Suprapubic skin (tissue), 4 donors: ENCODE results near the gene PDE4D.

Source experiments
- EP300 ChIP-seq: sonication (generic); formaldehyde crosslinking; IDR thresholded peaks from one replicate; pipeline ENCODE4 v1.6.1; 2017; ENCODE audit warnings: antibody characterized with exemption
- POLR2AphosphoS5 ChIP-seq, 3 donors: sonication (generic); formaldehyde crosslinking; IDR thresholded peaks; one replicate each; pipeline ENCODE4 v1.6.1; 2017; ENCODE audit warnings: antibody characterized with exemption in 3 of 3

DNA sequence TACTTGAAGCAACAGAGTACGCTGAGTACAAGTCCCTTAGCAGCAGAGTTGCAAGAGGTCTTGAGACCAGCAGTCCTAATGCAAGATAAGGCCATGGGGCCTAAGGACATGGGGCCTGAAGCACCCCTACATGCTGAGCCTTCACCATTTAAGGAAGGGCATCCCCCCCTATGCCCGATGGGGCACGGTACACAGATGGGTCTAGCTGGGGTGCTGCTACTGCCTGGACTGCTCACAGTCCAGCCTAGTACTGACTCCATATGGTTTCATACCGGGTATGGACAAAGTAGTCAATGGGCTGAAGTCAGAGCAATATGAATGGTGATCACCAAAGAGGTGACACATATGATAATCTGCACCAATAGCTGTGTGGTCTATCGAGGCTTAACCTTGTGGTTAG, 178.3 kb downstream of the PDE4D start:
- no peak for TF ChIP-seq POLR2AphosphoS5 (IDR thresholded peaks at IDR 0.05)
- no peak for TF ChIP-seq EP300
